Heart left ventricle (tissue), 13 donors: Measurements from ENCODE around the gene VIT.

Experiments
- POLR2A ChIP-seq, 2 donors: fragments of 450-650 bp; IDR thresholded peaks; one replicate each; pipeline ENCODE4 v1.6.1; 2017; ENCODE audit warnings: antibody characterized with exemption in 2 of 2, mild to moderate bottlenecking in 2 of 2, moderate library complexity in 2 of 2
- TF ChIP-seq, protein P1 (sequence below), 12 donors: fragments of 200-600 bp; sonication (generic) in 4 of 12; IDR thresholded peaks; one replicate each; pipeline versions ENCODE4 v1.5.0 to v1.8.0; 2018 to 2022; ENCODE audit warnings: antibody characterized with exemption in 12 of 12, mild to moderate bottlenecking in 5 of 12
- donor health status: ischemic (EF 13 %, LVEDD 7.1; RV severe dilation, severe dysfunction).
- donor health status: DM: no; HTN: yes; CAD: no.
- donor health status: DM: no; HTN: no; CAD: no.
- donor health status: ischemic (EF 25% LVEDD 6.9; RV normal size, moderate dysfunction).
- donor health status: ischemic (EF 25% LVEDD 5.7; RV mildly dilated, moderate dysfunction).
- donor health status: ischemic (EF 35%, LVEDD 5.7; RV mildly dilated, moderate dysfunction).
- donor health status: nonischemic (EF 11% LVEDD 7.7; RV severe dilation, severe dysfunction).
- donor health status: DM: yes; HTN: yes; CAD: no.
- donor health status: PGD.
- donor health status: ischemic (EF 29% LVEDD 5.4; RV normal size, mild dysfunction).
- donor health status: nonischemic (EF 23%, LVEDD 6.1; RV moderate dilation, normal function).

DNA sequence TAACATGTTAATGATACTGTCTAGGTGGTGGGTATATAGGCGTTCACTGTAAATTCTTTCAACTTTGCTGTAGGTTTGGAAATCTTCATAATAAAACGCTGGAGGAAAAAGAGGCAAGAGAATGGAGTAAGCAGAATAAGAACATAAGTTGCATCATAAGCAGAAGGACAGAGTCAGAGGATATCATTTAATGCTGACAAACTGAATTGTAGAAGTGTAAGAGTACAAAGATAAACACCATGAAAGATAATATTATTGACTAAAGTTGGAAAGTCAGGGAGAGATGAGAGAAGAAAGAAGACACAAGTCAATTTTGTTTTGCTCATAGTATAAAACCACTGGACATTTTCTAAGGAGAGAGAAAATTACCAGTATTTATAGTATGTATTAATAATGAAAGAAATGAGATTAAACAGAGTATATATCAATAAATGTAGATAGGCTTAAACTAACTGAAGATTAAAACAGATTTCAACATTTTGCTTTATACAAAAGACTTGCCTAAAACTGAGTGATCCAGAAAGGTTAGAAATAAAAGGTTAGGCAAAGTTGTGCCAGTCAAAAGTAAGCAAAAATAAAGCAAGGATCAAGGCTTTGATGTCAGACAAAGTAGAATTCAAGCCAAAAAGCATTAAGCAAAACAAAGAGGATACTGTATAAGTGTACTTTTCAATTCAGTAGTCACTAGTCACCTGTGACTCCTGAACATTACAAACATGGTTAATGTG, 42.4 kb upstream of the VIT start:
- TF ChIP-seq, protein P1, sequence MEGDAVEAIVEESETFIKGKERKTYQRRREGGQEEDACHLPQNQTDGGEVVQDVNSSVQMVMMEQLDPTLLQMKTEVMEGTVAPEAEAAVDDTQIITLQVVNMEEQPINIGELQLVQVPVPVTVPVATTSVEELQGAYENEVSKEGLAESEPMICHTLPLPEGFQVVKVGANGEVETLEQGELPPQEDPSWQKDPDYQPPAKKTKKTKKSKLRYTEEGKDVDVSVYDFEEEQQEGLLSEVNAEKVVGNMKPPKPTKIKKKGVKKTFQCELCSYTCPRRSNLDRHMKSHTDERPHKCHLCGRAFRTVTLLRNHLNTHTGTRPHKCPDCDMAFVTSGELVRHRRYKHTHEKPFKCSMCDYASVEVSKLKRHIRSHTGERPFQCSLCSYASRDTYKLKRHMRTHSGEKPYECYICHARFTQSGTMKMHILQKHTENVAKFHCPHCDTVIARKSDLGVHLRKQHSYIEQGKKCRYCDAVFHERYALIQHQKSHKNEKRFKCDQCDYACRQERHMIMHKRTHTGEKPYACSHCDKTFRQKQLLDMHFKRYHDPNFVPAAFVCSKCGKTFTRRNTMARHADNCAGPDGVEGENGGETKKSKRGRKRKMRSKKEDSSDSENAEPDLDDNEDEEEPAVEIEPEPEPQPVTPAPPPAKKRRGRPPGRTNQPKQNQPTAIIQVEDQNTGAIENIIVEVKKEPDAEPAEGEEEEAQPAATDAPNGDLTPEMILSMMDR (IDR thresholded peaks at IDR 0.05): no peak
- no peak for TF ChIP-seq POLR2A (IDR thresholded peaks at IDR 0.05)
